MCF 10A (cell line): ENCODE data around the gene TSPAN3. TPM values are rescaled to one million over a fixed set of nuclear protein-coding genes. Genes with fewer than 3 reads are reported as not detected.

Experiments
- BruUV-seq: library from RNA; stranded (reverse); fragments of 400-500 nt; replicated peaks from 2 replicates; lab custom pipeline; 2021; lab: Mats Ljungman, UMichigan
- CTCF ChIA-PET: fragments of 300-600 bp; sonication (Branson Sonifier 250); formaldehyde crosslinking; extraction: SDS; loops from one replicate; lab custom pipeline; 2021; ENCODE audit warnings: antibody characterized with exemption, inconsistent platforms; lab: Yijun Ruan, JAX
- POLR2A ChIA-PET: fragments of 300-600, 350-650 bp; sonication (Branson Sonifier 250); formaldehyde crosslinking; extraction: SDS; loops from one replicate; lab custom pipeline; 2020; ENCODE audit warnings: antibody characterized with exemption, inconsistent platforms; lab: Yijun Ruan, JAX
- DNase-seq: peaks from one replicate; pipeline ENCODE4 v3.0.0-alpha.2; 2018; ENCODE audit not compliant: unreplicated experiment
- H3K27ac Mint-ChIP-seq: one replicate; pipeline ENCODE4 v1.8.0; 2022; ENCODE audit warnings: mild to moderate bottlenecking, low read depth, mixed read lengths; ENCODE audit not compliant: unreplicated experiment
- H3K27me3 Mint-ChIP-seq: one replicate; pipeline ENCODE4 v1.8.0; 2022; ENCODE audit warnings: mixed read lengths; ENCODE audit not compliant: insufficient read depth, unreplicated experiment
- H3K36me3 Mint-ChIP-seq: one replicate; pipeline ENCODE4 v1.8.0; 2022; ENCODE audit warnings: mild to moderate bottlenecking, moderate library complexity, mixed read lengths; ENCODE audit not compliant: insufficient read depth, unreplicated experiment
- H3K4me1 Mint-ChIP-seq: one replicate; pipeline ENCODE4 v1.8.0; 2022; ENCODE audit warnings: mixed read lengths; ENCODE audit not compliant: insufficient read depth, unreplicated experiment
- H3K4me3 Mint-ChIP-seq: one replicate; pipeline ENCODE4 v1.8.0; 2022; ENCODE audit warnings: mild to moderate bottlenecking, moderate library complexity, mixed read lengths; ENCODE audit not compliant: unreplicated experiment
- H3K9me3 Mint-ChIP-seq: one replicate; pipeline ENCODE4 v1.8.0; 2022; ENCODE audit warnings: mixed read lengths; ENCODE audit not compliant: unreplicated experiment
- CTCF ChIP-seq: fragments of 200-600 bp; IDR thresholded peaks from one replicate; pipeline ENCODE4 v1.8.0; 2022; ENCODE audit warnings: antibody characterized with exemption, mild to moderate bottlenecking; ENCODE audit not compliant: unreplicated experiment
- intact Hi-C: fragments of 100-400 bp; cut with micrococcal nuclease; formaldehyde crosslinking; loops from 2 replicates; pipeline ENCODE4 v1.14.1; 2022
- total RNA-seq: library from RNA; stranded (reverse); gene quantifications from 2 replicates; pipeline ENCODE4 v1.2.3, GENCODE V29; 2022

TSPAN3 gene
- total RNA-seq, 1 experiment from 2014 or later, result 96.6 TPM

GRCh38 chr15:77069521-77070121 lies 1.3 kb downstream of the TSPAN3 start:
- POLR2A ChIA-PET, result interaction anchor here (0.6 to 1.6 kb wide), 8 partner anchors 9 to 438 kb away, joined by 3 to 26 read pairs (median 4); no protein-coding TSS in a partner anchor
- no TSS peak for BruUV-seq
- peaks cover 5% of the 10 kb centered on the region for H3K36me3 Mint-ChIP-seq
- no peak for TF ChIP-seq CTCF
- peak overlapping the region; percentile 21 for H3K27ac Mint-ChIP-seq
- H3K27me3 Mint-ChIP-seq, result peaks cover under 1% of the 10 kb centered on the region
- peak overlapping the region; percentile 77 for H3K4me3 Mint-ChIP-seq
- intact Hi-C loops, result no loop called here
- DNase-seq, result peak; percentile 42
- H3K4me1 Mint-ChIP-seq, result peaks cover 38% of the 10 kb centered on the region
- CTCF ChIA-PET, result interaction anchor here (0.6 to 1.2 kb wide), 4 partner anchors 9 to 474 kb away, joined by 3 to 4 read pairs (median 4); no protein-coding TSS in a partner anchor
- no peaks in the 10 kb centered on the region for H3K9me3 Mint-ChIP-seq

GRCh38 chr15:77068633-77069032 lies 2.3 kb downstream of the TSPAN3 start:
- ChIA-PET CTCF (interaction anchor here (1.0 kb wide), 1 partner anchor 12 kb away, joined by 3 read pairs; no protein-coding TSS in a partner anchor), POLR2A (interaction anchor here (1.1 to 1.6 kb wide), 2 partner anchors 12 to 127 kb away, joined by 3 to 4 read pairs; no protein-coding TSS in a partner anchor)
- H3K36me3 Mint-ChIP-seq, result peaks cover 5% of the 10 kb centered on the region
- TF ChIP-seq CTCF, result no peak
- BruUV-seq, result no TSS peak
- H3K4me1 Mint-ChIP-seq, result peaks cover 43% of the 10 kb centered on the region
- no peaks in the 10 kb centered on the region for H3K9me3 Mint-ChIP-seq
- H3K27me3 Mint-ChIP-seq, result no peaks in the 10 kb centered on the region
- no peak overlapping the region for H3K27ac Mint-ChIP-seq
- DNase-seq, result no peak
- intact Hi-C loops, result no loop called here
- H3K4me3 Mint-ChIP-seq, result no peak overlapping the region

GRCh38 chr15:77067691-77068367 lies 3.1 kb downstream of the TSPAN3 start:
- intact Hi-C loops, result no loop called here
- Mint-ChIP-seq H3K36me3 (peaks cover 5% of the 10 kb centered on the region), H3K4me3 (no peak overlapping the region), H3K4me1 (peaks cover 49% of the 10 kb centered on the region), H3K27me3 (no peaks in the 10 kb centered on the region), H3K9me3 (no peaks in the 10 kb centered on the region), H3K27ac (peak overlapping the region; percentile 31)
- POLR2A ChIA-PET, result interaction anchor here (1.1 kb wide), 1 partner anchor 12 kb away, joined by 3 read pairs; no protein-coding TSS in a partner anchor
- CTCF ChIA-PET, result no interaction called here
- TF ChIP-seq CTCF, result no peak
- DNase-seq, result no peak
- BruUV-seq, result no TSS peak

- POLR2A ChIA-PET, result no interaction called here
- H3K36me3 Mint-ChIP-seq, result peaks cover 5% of the 10 kb centered on the region
- intact Hi-C loops, result no loop called here
- H3K27ac Mint-ChIP-seq, result peak overlapping the region; percentile 31
- H3K27me3 Mint-ChIP-seq, result no peaks in the 10 kb centered on the region
- DNase-seq, result no peak
- TF ChIP-seq CTCF, result no peak
- peaks cover 52% of the 10 kb centered on the region for H3K4me1 Mint-ChIP-seq
- no peak overlapping the region for H3K4me3 Mint-ChIP-seq
- H3K9me3 Mint-ChIP-seq, result no peaks in the 10 kb centered on the region
- CTCF ChIA-PET, result no interaction called here
- BruUV-seq, result no TSS peak
Measured at GRCh38 chr15:77066971-77067690, 3.8 kb downstream of the TSPAN3 start.
